Ishikawa (cell line): ENCODE data around the gene TOR4A.

Experiments
- CEBPB ChIP-seq: IDR thresholded peaks from 2 replicates; pipeline ENCODE4 v1.6.1; 2012
- CREB1 ChIP-seq: IDR thresholded peaks from 2 replicates; pipeline ENCODE4 v1.6.1; 2012; ENCODE audit warnings: low read depth
- EGR1 ChIP-seq: IDR thresholded peaks from 2 replicates; pipeline ENCODE4 v1.6.1; 2012
- EP300 ChIP-seq: IDR thresholded peaks from 2 replicates; pipeline ENCODE4 v1.6.1; 2012; ENCODE audit warnings: borderline replicate concordance
- FOXM1 ChIP-seq: IDR thresholded peaks from 2 replicates; pipeline ENCODE4 v1.6.1; 2012; ENCODE audit warnings: low read depth, borderline replicate concordance
- MAX ChIP-seq: IDR thresholded peaks from 2 replicates; pipeline ENCODE4 v1.6.1; 2012
- NFIC ChIP-seq: IDR thresholded peaks from 2 replicates; pipeline ENCODE4 v1.6.1; 2012
- RAD21 ChIP-seq: IDR thresholded peaks from 2 replicates; pipeline ENCODE4 v1.6.1; 2012; ENCODE audit warnings: low read depth
- REST ChIP-seq: IDR thresholded peaks from 2 replicates; pipeline ENCODE4 v1.6.1; 2012; ENCODE audit warnings: low read depth, mild to moderate bottlenecking
- TAF1 ChIP-seq: IDR thresholded peaks from 2 replicates; pipeline ENCODE4 v1.6.1; 2012; ENCODE audit warnings: low read depth, mild to moderate bottlenecking
- TCF12 ChIP-seq: IDR thresholded peaks from 2 replicates; pipeline ENCODE4 v1.6.1; 2012; ENCODE audit warnings: low read depth
- TEAD4 ChIP-seq: IDR thresholded peaks from 2 replicates; pipeline ENCODE4 v1.6.1; 2012
- USF1 ChIP-seq: IDR thresholded peaks from 2 replicates; pipeline ENCODE4 v1.6.1; 2012
- YY1 ChIP-seq: IDR thresholded peaks from 2 replicates; pipeline ENCODE4 v1.6.1; 2012; ENCODE audit warnings: low read depth
- ZBTB7A ChIP-seq: IDR thresholded peaks from 2 replicates; pipeline ENCODE4 v1.6.1; 2012; ENCODE audit warnings: low read depth

Gene TOR4A

GRCh38 chr9:137275203-137275587 is 2.3 kb upstream of the TOR4A start:
- no peak for TF ChIP-seq YY1
- TF ChIP-seq TAF1, result no peak

GRCh38 chr9:137275588-137276472 is 1.7 kb upstream of the TOR4A start:
- no peak for TF ChIP-seq EP300
- no peak for TF ChIP-seq CEBPB

GRCh38 chr9:137276473-137277328 is 825 bp upstream of the TOR4A start:
- no peak for TF ChIP-seq REST
- 0 out of 2 replicates have a peak, but pooled peaks have one; percentile 17 for TF ChIP-seq TCF12
- peak; percentile 34; the same call in 1 of the 2 replicates for TF ChIP-seq USF1
- no peak for TF ChIP-seq YY1
- TF ChIP-seq CEBPB, result no peak
- no peak for TF ChIP-seq TEAD4
- no peak for TF ChIP-seq ZBTB7A
- no peak; the same call in 1 of the 2 replicates for TF ChIP-seq EP300
- no peak for TF ChIP-seq CREB1
- no peak for TF ChIP-seq RAD21
- no peak for TF ChIP-seq TAF1
- no peak for TF ChIP-seq EGR1
- TF ChIP-seq FOXM1, result no peak
- TF ChIP-seq NFIC, result peak; percentile 57
- peak; percentile 58 for TF ChIP-seq MAX

- no peak for TF ChIP-seq TAF1
- no peak for TF ChIP-seq CREB1
- no peak for TF ChIP-seq NFIC
- TF ChIP-seq USF1, result no peak
- no peak for TF ChIP-seq REST
- TF ChIP-seq TEAD4, result no peak
- TF ChIP-seq TCF12, result no peak
- TF ChIP-seq ZBTB7A, result no peak
- no peak for TF ChIP-seq RAD21
- no peak for TF ChIP-seq YY1
- TF ChIP-seq EP300, result no peak
- TF ChIP-seq FOXM1, result no peak
- no peak for TF ChIP-seq CEBPB
- TF ChIP-seq EGR1, result no peak
- no peak for TF ChIP-seq MAX
Observed at GRCh38 chr9:137278061-137278701, 655 bp downstream of the TOR4A start.
